ENCODE measurements around the gene SPOP.
A peak's percentile ranks its signal among the peaks of the same experiment; 100 is the strongest.
"Not testable (repeated sequence)": the region's sequence is repeated elsewhere in the genome, so short reads cannot be mapped to it uniquely, and the experiment has no call there.

SPOP gene

GRCh38 chr17:49677933-49678847 is at the start of gene SPOP:
Gene SPOP, minus strand, starts transcription at chr17:49678097. Its CDS starts 55,287 bp downstream, at chr17:49622810.
- DNase-seq: peak; percentile 95

- DNase-seq: no peak
These were observed 49.5 kb upstream of the SPOP start for GRCh38 chr17:49727380-49727779.

GRCh38 chr17:49725452-49726130 is 47.7 kb upstream of the SPOP start:
- DNase-seq: no peak

DNA sequence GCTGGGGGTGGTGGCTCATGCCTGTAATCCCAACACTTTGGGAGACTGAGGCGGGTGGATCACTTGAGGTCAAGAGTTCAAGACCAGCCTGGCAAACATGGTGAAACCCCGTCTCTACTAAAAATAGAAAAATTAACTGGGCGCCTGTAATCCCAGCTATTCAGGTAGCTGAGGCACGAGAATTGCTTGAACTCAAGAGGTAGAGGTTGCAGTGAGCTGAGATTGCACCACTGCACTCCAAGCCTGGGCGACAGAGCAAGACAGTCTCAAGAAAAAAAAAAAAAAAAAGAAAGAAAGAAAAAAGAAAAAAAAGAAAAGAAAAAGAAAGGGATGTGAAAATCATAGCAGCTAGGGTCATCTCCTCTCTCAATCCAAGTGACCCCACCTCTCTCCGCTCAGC is 46.7 kb upstream of the SPOP start:
- not testable (repeated sequence) for DNase-seq

- peak; percentile 73 for DNase-seq
These were observed 45.5 kb upstream of the SPOP start for GRCh38 chr17:49723423-49723822.

GRCh38 chr17:49722066-49722465 is 44.2 kb upstream of the SPOP start:
- no peak for DNase-seq

DNA sequence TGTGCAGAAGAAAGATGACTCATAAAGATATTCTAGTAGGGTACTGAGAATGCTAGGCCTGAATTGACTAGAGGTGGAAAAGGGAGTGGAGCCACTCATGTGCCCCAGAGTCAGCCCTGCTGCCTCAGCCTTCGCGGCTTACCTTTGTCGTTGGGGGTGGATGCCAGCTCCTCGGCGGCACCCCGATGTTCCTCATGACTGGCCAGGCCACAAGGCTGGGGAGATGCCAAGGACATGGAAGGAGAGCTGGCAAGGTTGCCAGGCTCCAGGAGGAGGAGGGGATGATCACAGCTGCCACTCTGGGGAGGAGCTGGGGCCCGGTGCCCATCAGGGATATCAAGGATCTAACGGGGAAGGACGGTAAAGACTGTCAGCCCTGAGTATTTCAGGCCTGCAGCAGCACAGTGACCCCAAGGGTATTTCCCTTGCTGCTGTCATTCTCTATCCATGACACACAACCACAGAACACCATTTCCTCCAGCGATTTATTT is 39.5 kb upstream of the SPOP start:
- no peak for DNase-seq

GRCh38 chr17:49716668-49717364 is 38.9 kb upstream of the SPOP start:
- no peak for DNase-seq

- no peak for DNase-seq
These were observed 37.9 kb upstream of the SPOP start for GRCh38 chr17:49715717-49716279.

DNA sequence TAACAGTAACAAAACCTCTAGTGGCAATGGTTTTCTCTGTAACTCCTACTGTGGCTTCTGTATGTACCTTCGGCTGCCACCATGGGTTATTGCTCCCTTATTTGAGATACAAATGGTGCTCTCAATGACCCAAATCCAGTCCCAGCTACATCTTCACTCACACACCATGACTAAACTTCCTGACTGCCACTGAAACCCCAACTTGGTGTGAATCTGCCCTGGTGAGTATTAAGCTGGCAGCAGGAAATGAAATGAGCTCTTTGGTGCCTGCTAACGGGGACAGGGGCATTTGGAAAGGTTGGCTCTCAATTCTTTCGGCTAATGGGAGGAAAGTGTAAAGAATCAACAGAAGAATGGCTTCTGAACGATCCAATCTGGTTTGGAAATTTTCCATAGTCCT is 37.3 kb upstream of the SPOP start:
- DNase-seq: no peak

GRCh38 chr17:49708515-49709183 is 30.8 kb upstream of the SPOP start:
- no peak for DNase-seq

- DNase-seq: peak; percentile 98
These were observed 30.0 kb upstream of the SPOP start, which contains the start of gene SLC35B1 for GRCh38 chr17:49707608-49708514. Gene SLC35B1, minus strand, starts transcription at chr17:49707964. Its CDS starts 131 bp downstream, at chr17:49707833.

GRCh38 chr17:49707246-49707607 is 29.3 kb upstream of the SPOP start:
- DNase-seq: no peak

GRCh38 chr17:49705254-49705653 is 27.4 kb upstream of the SPOP start:
- DNase-seq: no peak

DNA sequence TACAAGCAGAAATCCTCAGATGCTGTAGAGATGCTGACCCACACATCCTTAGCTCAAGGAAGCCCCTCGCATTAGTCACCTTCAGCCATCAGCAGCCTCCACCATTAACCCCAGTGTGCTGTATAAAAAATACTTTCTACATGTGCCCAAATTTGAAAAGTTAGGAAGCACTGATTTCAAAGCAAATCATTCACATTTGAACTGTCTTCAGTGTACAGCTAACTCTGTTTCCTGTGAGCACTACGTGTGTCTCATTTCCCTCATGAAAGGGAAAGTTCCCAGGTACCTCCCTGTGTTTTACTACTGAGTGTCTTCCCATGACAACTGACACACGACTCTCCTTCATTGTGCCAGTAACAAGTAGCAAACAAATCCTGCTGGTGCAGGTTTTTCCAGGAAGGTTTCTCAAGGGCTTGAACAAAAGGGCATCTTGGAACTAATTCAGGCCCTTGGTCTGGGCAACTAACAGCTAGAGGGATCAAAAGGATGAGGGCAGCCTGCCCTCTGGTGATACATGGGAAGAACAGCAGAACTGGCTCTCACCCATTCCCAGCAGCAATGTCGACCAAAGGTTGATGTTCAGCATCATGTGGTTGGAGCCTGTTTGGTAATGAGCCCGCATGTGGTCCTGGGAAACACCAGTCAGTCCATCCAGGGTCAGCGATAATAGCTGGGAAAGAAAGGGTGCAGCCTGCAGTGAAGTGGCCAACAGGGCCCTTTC is 25.8 kb upstream of the SPOP start:
- DNase-seq: peak; percentile 31

GRCh38 chr17:49700960-49701359 is 23.1 kb upstream of the SPOP start:
- no peak for DNase-seq

DNA sequence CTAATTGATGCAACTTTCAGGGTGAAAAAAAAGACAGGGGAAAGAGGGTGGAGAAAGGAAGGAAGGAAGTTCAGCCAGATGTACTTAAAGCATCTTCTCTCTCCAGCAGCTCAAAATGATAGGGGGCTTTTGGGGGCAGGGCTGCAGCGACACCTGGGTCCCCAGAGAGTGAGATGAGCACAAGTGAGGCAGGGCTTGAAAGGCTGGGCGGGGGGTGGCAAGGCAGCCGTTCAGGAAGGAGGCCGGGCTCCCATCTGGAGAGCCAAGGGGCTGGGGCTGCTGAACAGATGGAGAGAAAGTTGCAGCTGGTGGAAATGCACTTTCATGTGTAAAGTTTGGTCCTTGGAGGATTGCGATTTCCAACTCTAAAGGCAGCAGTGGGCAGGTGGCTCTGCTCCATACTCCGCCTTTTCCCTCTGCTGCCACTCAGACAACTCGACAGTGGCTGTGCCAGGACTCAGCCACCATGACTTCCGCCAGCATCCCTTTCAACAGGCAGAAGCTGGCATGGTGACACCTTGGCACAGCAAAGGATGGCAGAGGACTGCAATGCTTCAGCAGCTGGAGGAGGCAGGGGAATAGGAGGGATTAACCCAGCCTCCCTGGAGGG is 22.2 kb upstream of the SPOP start:
- DNase-seq: peak; percentile 87

DNA sequence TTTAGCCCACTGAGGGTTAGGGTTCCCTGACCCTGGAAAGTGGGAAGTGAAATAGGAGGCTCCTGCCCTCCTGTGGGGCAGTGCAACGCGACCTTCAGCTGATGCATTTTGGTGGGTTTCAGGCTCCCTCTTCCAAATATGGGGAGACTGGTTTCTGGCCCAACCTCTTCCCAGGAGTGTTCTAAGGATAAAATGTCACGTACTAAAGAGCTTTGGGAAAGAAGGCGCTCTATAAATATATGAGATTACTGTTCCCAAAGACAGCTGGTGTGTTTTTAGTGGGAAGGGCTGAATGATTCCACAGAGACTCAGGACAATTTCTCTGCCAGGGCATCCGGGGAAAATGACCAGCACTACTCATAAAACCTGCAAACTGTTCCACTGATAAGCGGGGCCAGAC is 20.1 kb upstream of the SPOP start:
- no peak for DNase-seq

- no peak for DNase-seq
These were observed 18.4 kb upstream of the SPOP start for GRCh38 chr17:49696233-49696761.

GRCh38 chr17:49695698-49696232 is 17.9 kb upstream of the SPOP start:
- no peak for DNase-seq
